HCT116 (cell line): ENCODE data around the gene FUT9. TPM values are rescaled to one million over a fixed set of nuclear protein-coding genes. Genes with fewer than 3 reads are reported as not detected.

ENCODE experiments used
- ATAC-seq: fragments of 200-7000 bp; cut with Tn5 transposase; 2 replicates; pipeline ENCODE4 v1.9.1; 2020; ENCODE audit warnings: mild to moderate bottlenecking, moderate library complexity
- BruUV-seq: library from RNA; stranded (reverse); fragments of 400-500 nt; replicated peaks from 2 replicates; lab custom pipeline; 2021; lab: Mats Ljungman, UMichigan
- CTCF ChIA-PET: fragments of 300-600 bp; sonication (Branson Sonifier 250); formaldehyde crosslinking; loops from one replicate; lab custom pipeline; 2021; ENCODE audit warnings: antibody characterized with exemption; lab: Charles Lee
- POLR2A ChIA-PET: fragments of 300-600, 350-600 bp; sonication (Branson Sonifier 250); formaldehyde crosslinking; loops from one replicate; lab custom pipeline; 2021; ENCODE audit warnings: antibody characterized with exemption; lab: Charles Lee
- RAD21 ChIA-PET, 2 experiments: fragments of 300-600 bp; sonication (Branson Sonifier 250); formaldehyde crosslinking; loops; one replicate each; lab custom pipeline; 2023; ENCODE audit warnings: low total read pairs in 2 of 2; ENCODE audit not compliant: uncharacterized antibody in 2 of 2, unreplicated experiment in 2 of 2, low non-redundant PET in 1 of 2; lab: Charles Lee
- DNase-seq: peaks from one replicate; pipeline ENCODE4 v3.0.0-alpha.2; 2010; ENCODE audit warnings: low read depth, low spot score
- H2AFZ ChIP-seq: fragments of 200-600 bp; shearing (Covaris generic), sonication (generic); 2 replicates; pipeline ENCODE4 v1.6.1; 2017; ENCODE audit warnings: low read depth, mixed run types, mixed read lengths, antibody characterized with exemption, low read length; ENCODE audit not compliant: poor library complexity, severe bottlenecking
- H3K27ac ChIP-seq: 2 replicates; pipeline ENCODE4 v1.5.1; 2012; ENCODE audit warnings: low read depth, low read length
- H3K27me3 ChIP-seq: fragments of 200-600 bp; sonication (generic); 2 replicates; pipeline ENCODE4 v1.6.1; 2016; ENCODE audit warnings: mixed run types, low read length, mixed read lengths; ENCODE audit not compliant: insufficient read depth
- H3K36me3 ChIP-seq, 2 experiments: fragments of 200-500 bp in 1 of 2; fragments of 200-600 bp in 1 of 2; sonication (Bioruptor generic) in 1 of 2; sonication (generic) in 1 of 2; 2 replicates each; pipeline versions ENCODE4 v1.5.1 to v1.6.1; 2014 to 2016; ENCODE audit warnings: low read length in 2 of 2, inconsistent platforms in 1 of 2, mixed read lengths in 1 of 2, mixed run types in 1 of 2; ENCODE audit not compliant: insufficient read depth in 2 of 2, control insufficient read depth in 1 of 2
- H3K4me1 ChIP-seq, 2 experiments: fragments of 200-600 bp in 1 of 2; sonication (generic) in 1 of 2; 2 replicates each; pipeline versions ENCODE4 v1.5.1 to v1.6.1; 2012 to 2017; ENCODE audit warnings: low read length in 2 of 2, inconsistent platforms in 1 of 2, mild to moderate bottlenecking in 1 of 2, mixed read lengths in 1 of 2, mixed run types in 1 of 2, moderate library complexity in 1 of 2; ENCODE audit not compliant: insufficient read depth in 2 of 2, control insufficient read depth in 1 of 2
- H3K4me2 ChIP-seq: fragments of 200-600 bp; sonication (generic); 2 replicates; pipeline ENCODE4 v1.6.1; 2017; ENCODE audit warnings: mixed run types, low read length, mixed read lengths
- H3K4me3 ChIP-seq, 2 experiments: fragments of 200-600 bp in 1 of 2; sonication (generic) in 1 of 2; replicated peaks in 1 of 2; 2 replicates each; pipeline ENCODE4 v1.5.1; 2011 to 2016; ENCODE audit warnings: low read length in 2 of 2, control low read depth in 1 of 2, low read depth in 1 of 2, mild to moderate bottlenecking in 1 of 2, mixed read lengths in 1 of 2, mixed run types in 1 of 2
- H3K79me2 ChIP-seq: fragments of 200-600 bp; sonication (generic); 2 replicates; pipeline ENCODE4 v1.6.1; 2017; ENCODE audit warnings: mild to moderate bottlenecking, mixed run types, low read length, moderate library complexity, mixed read lengths; ENCODE audit not compliant: insufficient read depth
- H3K9ac ChIP-seq: fragments of 200-600 bp; sonication (generic); 2 replicates; pipeline ENCODE4 v1.6.1; 2016; ENCODE audit warnings: low read length, mixed read lengths
- H3K9me2 ChIP-seq: fragments of 200-600 bp; sonication (generic), shearing (Covaris generic); 2 replicates; pipeline ENCODE4 v1.6.1; 2017; ENCODE audit warnings: mixed run types, mild to moderate bottlenecking, moderate library complexity; ENCODE audit not compliant: insufficient read depth
- H3K9me3 ChIP-seq, 2 experiments: fragments of 200-500 bp in 1 of 2; fragments of 200-600 bp in 1 of 2; sonication (Bioruptor generic) in 1 of 2; sonication (generic) in 1 of 2; 2 replicates each; pipeline ENCODE4 v1.6.1; 2014 to 2017; ENCODE audit warnings: low read length in 2 of 2, mixed read lengths in 2 of 2, inconsistent platforms in 1 of 2, low read depth in 1 of 2, mild to moderate bottlenecking in 1 of 2, mixed run types in 1 of 2, moderate library complexity in 1 of 2; ENCODE audit not compliant: control insufficient read depth in 1 of 2, insufficient read depth in 1 of 2
- H4K20me1 ChIP-seq: fragments of 200-600 bp; sonication (generic), shearing (Covaris generic); 2 replicates; pipeline ENCODE4 v1.6.1; 2017; ENCODE audit warnings: mixed run types, mild to moderate bottlenecking, moderate library complexity; ENCODE audit not compliant: insufficient read depth
- CEBPB ChIP-seq: IDR thresholded peaks from 2 replicates; pipeline ENCODE4 v1.6.1; 2012; ENCODE audit warnings: low read depth
- CTCF ChIP-seq, 3 experiments: fragments of 200-600 bp in 1 of 3; sonication (generic) in 1 of 3; IDR thresholded peaks in 2 of 3; conservative IDR thresholded peaks in 1 of 3; 2 replicates each; pipeline ENCODE4 v1.5.1; 2012 to 2017; ENCODE audit warnings: low read depth in 2 of 3, low read length in 2 of 3, antibody characterized with exemption in 1 of 3, borderline replicate concordance in 1 of 3, control low read depth in 1 of 3, mild to moderate bottlenecking in 1 of 3, mixed read lengths in 1 of 3, mixed run types in 1 of 3, moderate library complexity in 1 of 3; ENCODE audit not compliant: insufficient read depth in 1 of 3
- ELF1 ChIP-seq: IDR thresholded peaks from 2 replicates; pipeline ENCODE4 v1.6.1; 2012; ENCODE audit warnings: low read depth, borderline replicate concordance
- EZH2phosphoT487 ChIP-seq: fragments of 200-600 bp; IDR thresholded peaks from 2 replicates; pipeline ENCODE4 v1.6.1; 2018; ENCODE audit warnings: antibody characterized with exemption, borderline replicate concordance
- POLR2A ChIP-seq: IDR thresholded peaks from 2 replicates; pipeline ENCODE4 v1.7.0; 2011; ENCODE audit warnings: borderline replicate concordance; ENCODE audit not compliant: insufficient read depth, insufficient read length; ENCODE audit errors: extremely low read depth
- RAD21 ChIP-seq: IDR thresholded peaks from 2 replicates; pipeline ENCODE4 v1.6.1; 2012; ENCODE audit warnings: low read depth, mild to moderate bottlenecking
- SIN3A ChIP-seq: IDR thresholded peaks from 2 replicates; pipeline ENCODE4 v1.6.1; 2012; ENCODE audit warnings: low read depth
- SP1 ChIP-seq: IDR thresholded peaks from 2 replicates; pipeline ENCODE4 v1.6.1; 2012; ENCODE audit warnings: low read depth
- SRF ChIP-seq: IDR thresholded peaks from 2 replicates; pipeline ENCODE4 v1.6.1; 2012; ENCODE audit warnings: low read depth
- ZFX ChIP-seq: fragments of 450-650 bp; IDR thresholded peaks from 2 replicates; pipeline ENCODE4 v1.6.1; 2017
- intact Hi-C: fragments of 100-400 bp; cut with micrococcal nuclease; formaldehyde crosslinking; loops from 2 replicates; pipeline ENCODE4 v1.10.0; 2022
- total RNA-seq: library from RNA; stranded (reverse); gene quantifications from one replicate; pipeline ENCODE4 v1.2.1, GENCODE V29; 2021; ENCODE audit not compliant: unreplicated experiment
- TF ChIP-seq, protein P1 (sequence below): IDR thresholded peaks from 2 replicates; pipeline ENCODE4 v1.6.1; 2012
- TF ChIP-seq, protein P2 (sequence below): IDR thresholded peaks from 2 replicates; pipeline ENCODE4 v1.6.1; 2012

The FUT9 gene
- total RNA-seq, 1 experiment from 2014 or later, result not detected

- TF ChIP-seq, protein P1, sequence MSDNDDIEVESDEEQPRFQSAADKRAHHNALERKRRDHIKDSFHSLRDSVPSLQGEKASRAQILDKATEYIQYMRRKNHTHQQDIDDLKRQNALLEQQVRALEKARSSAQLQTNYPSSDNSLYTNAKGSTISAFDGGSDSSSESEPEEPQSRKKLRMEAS, result no peak
- TF ChIP-seq EZH2phosphoT487, result no peak
Observed at GRCh38 chr6:96124778-96125177, 109.0 kb downstream of the FUT9 start (continued).

DNA sequence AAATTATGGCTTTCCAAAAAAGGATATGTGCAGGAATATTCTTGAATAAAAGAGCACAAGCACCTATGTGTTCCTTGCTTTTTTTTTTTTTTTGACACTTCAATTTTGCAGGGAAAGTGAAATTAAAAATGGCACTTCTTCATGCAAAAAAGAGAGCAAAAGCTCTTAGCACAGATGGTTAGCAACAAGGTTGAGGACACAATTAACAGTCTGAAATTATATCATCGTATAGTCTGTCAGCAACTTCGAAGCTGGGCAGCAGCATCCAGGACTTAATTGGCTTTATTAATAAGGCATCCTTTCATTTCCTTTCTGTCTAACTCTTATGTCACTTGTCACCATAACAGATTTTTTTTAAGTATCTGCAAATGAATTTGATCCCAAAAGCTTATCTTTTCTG lies 122.6 kb downstream of the FUT9 start:
- H3K9me2 ChIP-seq, result no peaks in the 10 kb centered on the region
- H3K9me3 ChIP-seq, result no peaks in the 10 kb centered on the region
- H3K27ac ChIP-seq, result no peak overlapping the region
- no peaks in the 10 kb centered on the region for H4K20me1 ChIP-seq
- no peaks in the 10 kb centered on the region for H3K79me2 ChIP-seq
- ChIA-PET RAD21 (no interaction called here), CTCF (no interaction called here), POLR2A (no interaction called here)
- intact Hi-C loops, result no loop called here
- H3K4me2 ChIP-seq, result no peak overlapping the region
- no peak for ATAC-seq
- H2AFZ ChIP-seq, result no peak overlapping the region
- TF ChIP-seq RAD21 (no peak), POLR2A (no peak), ELF1 (no peak), SRF (no peak), SIN3A (no peak), EZH2phosphoT487 (no peak), ZFX (no peak), SP1 (no peak), CEBPB (no peak), CTCF (IDR thresholded peaks at IDR 0.05 in 2 of 3, conservative IDR thresholded peaks at IDR 0.05 in 1 of 3; ENCODE audit: borderline replicate concordance in 1 of 3, insufficient read depth in 1 of 3, low read depth in 2 of 3, low read length in 2 of 3) (no peak)
- TF ChIP-seq, protein P2, sequence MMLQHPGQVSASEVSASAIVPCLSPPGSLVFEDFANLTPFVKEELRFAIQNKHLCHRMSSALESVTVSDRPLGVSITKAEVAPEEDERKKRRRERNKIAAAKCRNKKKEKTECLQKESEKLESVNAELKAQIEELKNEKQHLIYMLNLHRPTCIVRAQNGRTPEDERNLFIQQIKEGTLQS, result no peak
- H3K9ac ChIP-seq, result no peak overlapping the region
- BruUV-seq, result no TSS peak
- no peak for DNase-seq
- no peaks in the 10 kb centered on the region for H3K36me3 ChIP-seq
- H3K27me3 ChIP-seq, result no peaks in the 10 kb centered on the region
- no peaks in the 10 kb centered on the region for H3K4me1 ChIP-seq
- no peak overlapping the region for H3K4me3 ChIP-seq
